Stimulated activated naive CD8-positive, alpha-beta T cell treated with anti-CD3 and anti-CD28 coated beads, Interleukin-15, Interleukin-2, amounts not matched to agents 100 U/mL and 50 U/mL, for 24 hours (primary cell): Measurements from ENCODE around the gene PLOD3.

Experiments
- ATAC-seq: fragments of 150-1000 bp; cut with Tn5 transposase; one replicate; pipeline ENCODE4 v1.10.0; 2021
- DNase-seq: peaks from one replicate; pipeline ENCODE4 v3.0.0; 2021

Gene PLOD3

GRCh38 chr7:101165958-101166647, 51.3 kb downstream of the PLOD3 start:
- ATAC-seq (no peak), DNase-seq (no peak)

GRCh38 chr7:101165075-101165957, 52.1 kb downstream of the PLOD3 start, which contains the start of gene VGF:
TSS of gene VGF (minus strand) at chr7:101165569. CDS start at chr7:101164843, 726 bp downstream.
- DNase-seq: peak; percentile 96

GRCh38 chr7:101164071-101164840, 53.1 kb downstream of the PLOD3 start:
- DNase-seq (no peak), ATAC-seq (no peak)

More at GRCh38 chr7:101165075-101165957, 52.1 kb downstream of the PLOD3 start, which contains the start of gene VGF:
- peak; percentile 78 for ATAC-seq

- DNase-seq (no peak), ATAC-seq (no peak)
Observed at GRCh38 chr7:101163279-101164070, 53.9 kb downstream of the PLOD3 start.

- DNase-seq (peak; percentile 35), ATAC-seq (no peak)
Observed at GRCh38 chr7:101162551-101163278, 54.7 kb downstream of the PLOD3 start.

GRCh38 chr7:101161692-101162471, 55.5 kb downstream of the PLOD3 start:
- ATAC-seq (no peak), DNase-seq (no peak)

GRCh38 chr7:101160910-101161309, 56.5 kb downstream of the PLOD3 start:
- DNase-seq: no peak
- no peak for ATAC-seq

- no peak for ATAC-seq
Observed at GRCh38 chr7:101159696-101160674, 57.4 kb downstream of the PLOD3 start.

GRCh38 chr7:101156866-101157589, 60.4 kb downstream of the PLOD3 start:
- no peak for DNase-seq
- no peak for ATAC-seq

More at GRCh38 chr7:101159696-101160674, 57.4 kb downstream of the PLOD3 start:
- no peak for DNase-seq

GRCh38 chr7:101156277-101156676, 61.1 kb downstream of the PLOD3 start:
- ATAC-seq (no peak), DNase-seq (no peak)
